Spleen (tissue), 11 donors: ENCODE data around the gene PTPRN. TPM values are rescaled to one million over a fixed set of nuclear protein-coding genes. Genes with fewer than 3 reads are reported as not detected.

ENCODE experiments used
- DNase-seq: peaks from one replicate; pipeline ENCODE4 v3.0.0-alpha.2; 2020
- H3K27ac ChIP-seq, 8 donors: fragments of 200-600 bp; sonication (generic) in 7 of 8; 1 replicate in 4 of 8; 2 replicates in 4 of 8; pipeline versions ENCODE4 v1.5.0 to v1.8.0; 2016 to 2021; ENCODE audit warnings: inconsistent platforms in 4 of 8, mild to moderate bottlenecking in 4 of 8, moderate library complexity in 1 of 8
- H3K27me3 ChIP-seq, 7 donors: fragments of 200-600 bp; sonication (generic) in 6 of 7; replicated peaks in 1 of 7; 1 replicate in 4 of 7; 2 replicates in 3 of 7; pipeline versions ENCODE4 v1.5.0 to v1.8.0; 2016 to 2021; ENCODE audit warnings: inconsistent platforms in 3 of 7, mild to moderate bottlenecking in 1 of 7
- H3K36me3 ChIP-seq, 6 donors: fragments of 200-600 bp; sonication (generic) in 5 of 6; 1 replicate in 4 of 6; 2 replicates in 2 of 6; pipeline versions ENCODE4 v1.5.0 to v1.8.0; 2016 to 2021; ENCODE audit warnings: inconsistent platforms in 2 of 6
- H3K4me1 ChIP-seq, 6 donors: fragments of 200-600 bp; sonication (generic) in 5 of 6; 1 replicate in 3 of 6; 2 replicates in 3 of 6; pipeline versions ENCODE4 v1.5.0 to v1.8.0; 2016 to 2021; ENCODE audit warnings: inconsistent platforms in 3 of 6
- H3K4me3 ChIP-seq, 8 donors: fragments of 200-600 bp; sonication (generic) in 7 of 8; 1 replicate in 4 of 8; 2 replicates in 4 of 8; pipeline versions ENCODE4 v1.5.0 to v1.8.0; 2016 to 2021; ENCODE audit warnings: inconsistent platforms in 4 of 8, mild to moderate bottlenecking in 4 of 8, moderate library complexity in 2 of 8
- H3K9me3 ChIP-seq, 8 donors: fragments of 200-600 bp; sonication (generic) in 7 of 8; 1 replicate in 4 of 8; 2 replicates in 4 of 8; pipeline versions ENCODE4 v1.5.0 to v1.8.0; 2016 to 2021; ENCODE audit warnings: inconsistent platforms in 4 of 8
- POLR2A ChIP-seq, 3 donors: fragments of 450-650 bp; IDR thresholded peaks; one replicate each; pipeline ENCODE4 v1.5.1; 2017; ENCODE audit warnings: antibody characterized with exemption in 3 of 3, mild to moderate bottlenecking in 1 of 3
- POLR2AphosphoS5 ChIP-seq, 3 donors: sonication (generic); formaldehyde crosslinking; IDR thresholded peaks; one replicate each; pipeline ENCODE4 v1.5.1; 2017; ENCODE audit warnings: antibody characterized with exemption in 3 of 3
- WGBS, 5 donors: extraction: QIAGEN DNeasy Blood & Tissue Kit in 3 of 5; methylation state at CpG; one replicate each; pipeline versions ENCODE4 v1.1.5 to v1.1.7; 2013 to 2018; 5-methylcytosine and 5-hydroxymethylcytosine counted together
- intact Hi-C: fragments of 100-400 bp; cut with DNase I; formaldehyde crosslinking; loops from one replicate; pipeline ENCODE4 v1.15.0; 2023; ENCODE audit warnings: low total_unique reads
- polyA plus RNA-seq, 3 donors: library from polyadenylated mRNA; stranded (reverse); fragments of 200-250 nt; gene quantifications; one replicate each; pipeline ENCODE4 v1.2.1, GENCODE V29; 2013
- total RNA-seq, 7 donors: library from RNA; depleted of rRNA in 3 of 7; stranded (reverse); fragments of >200 nt in 3 of 7; fragmentation: NEBNext Ultra II Directional in 4 of 7; extraction: Animal tissue kit (Norgen Biotek cat#: 25700) in 4 of 7; gene quantifications; one replicate each; pipeline versions ENCODE4 v1.1.0 to v1.2.1, GENCODE V29; 2016 to 2021
- TF ChIP-seq, protein P1 (sequence below), 11 experiments: fragments of 200-600 bp in 7 of 11; fragments of 450-650 bp in 4 of 11; sonication (generic) in 4 of 11; IDR thresholded peaks in 8 of 11; conservative IDR thresholded peaks in 3 of 11; 1 replicate in 7 of 11; 2 replicates in 4 of 11; pipeline versions ENCODE4 v1.4.0 to v1.8.0; 2016 to 2021; ENCODE audit warnings: antibody characterized with exemption in 11 of 11, inconsistent platforms in 4 of 11, mild to moderate bottlenecking in 1 of 11
- donor health status: healthy with polysubstance abuse.
- donor health status: DM: no; HTN: no; CAD: no; lungs with moderate emphysema.
- donor health status: DM: no; HTN: no; CAD: no.
- donor health status: Bipolar disorder and iron deficiency.
- donor health status: healthy.
- donor health status: DM: no; HTN: no; CAD: no.
- donor health status: DM: yes; HTN: yes; CAD: no.

PTPRN gene
- total and polyA plus RNA-seq, 10 donors: 0.06 to 0.12 TPM; not detected in 8

DNA sequence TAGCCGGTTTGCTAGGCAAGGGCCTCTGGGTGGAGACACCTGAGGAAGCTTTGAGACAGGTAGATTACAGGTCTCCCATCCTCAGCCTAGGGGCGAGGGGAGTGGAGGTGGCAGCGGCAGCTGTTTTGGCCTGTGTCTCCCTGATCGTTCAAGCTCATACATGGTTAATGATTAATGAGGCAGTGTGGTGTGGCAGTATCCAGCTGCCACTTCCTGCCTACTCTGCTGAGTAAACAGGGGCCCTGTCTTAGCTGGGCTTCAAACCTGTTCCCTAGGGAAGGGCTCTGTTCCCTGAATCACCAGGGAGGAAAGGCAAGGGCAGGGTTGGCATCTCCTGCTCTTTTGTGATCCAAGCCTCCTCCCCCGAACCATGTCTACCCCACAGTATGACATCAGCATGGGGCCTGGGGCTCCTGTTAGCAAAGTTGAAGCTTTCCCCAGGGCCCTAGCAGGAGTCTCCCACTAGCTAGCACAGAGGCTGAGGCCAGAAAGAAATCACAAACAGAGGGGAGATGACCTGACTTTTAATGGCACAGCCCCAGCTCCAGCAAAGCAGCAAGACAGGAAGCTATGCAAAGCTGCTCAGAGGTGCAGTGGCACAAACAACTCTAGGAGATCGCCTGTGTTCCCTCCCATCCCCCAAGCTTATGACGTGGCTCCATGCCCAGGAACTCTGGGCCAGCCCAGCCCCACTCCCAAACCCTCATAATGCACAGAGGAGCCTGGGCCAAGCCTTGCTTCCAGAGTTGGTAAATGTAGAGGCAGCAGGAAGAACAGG, 59.8 kb downstream of the PTPRN start:
- DNase-seq: peak; percentile 89
- no peaks in the 10 kb centered on the region for H3K9me3 ChIP-seq
- intact Hi-C loops: no loop called here

DNA sequence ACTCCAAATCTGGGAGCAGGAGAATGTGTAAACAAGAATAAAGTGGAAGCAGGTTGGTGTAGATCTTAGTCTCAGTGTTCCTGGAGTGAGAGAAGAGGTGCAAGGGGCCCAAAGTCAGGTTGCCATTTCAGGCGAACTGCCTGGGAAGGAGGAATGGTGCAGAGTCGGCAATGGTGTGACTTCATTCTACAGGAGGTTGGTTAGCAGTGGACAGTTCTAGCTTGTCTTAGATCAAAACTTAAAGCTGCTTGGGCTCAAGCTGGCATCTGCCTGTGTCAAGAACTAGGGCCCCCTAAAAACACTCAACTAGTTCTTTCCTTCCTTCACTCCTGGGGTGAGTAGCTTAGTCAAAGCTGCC, 60.4 kb downstream of the PTPRN start:
- Histone ChIP-seq H3K4me1 (peaks cover 55 to 97% (median 85%) of the 10 kb centered on the region in 6 donors), H3K4me3 (peak overlapping the region; percentile 2 to 94 (median 33)), H3K36me3 (peaks cover 0 to 53% (median 23%) of the 10 kb centered on the region in 6 donors), H3K9me3 (no peaks in the 10 kb centered on the region), H3K27me3 (peaks cover 0 to 3% (median 0%) of the 10 kb centered on the region in 7 donors), H3K27ac (peak overlapping the region; percentile 73 to 99 (median 94))
- DNase-seq: no peak
- 59 to 92% (median 70%) methylated on average over 2 of the region's 2 CpGs for whole genome bisulfite sequencing, 5 donors
- intact Hi-C loops: no loop called here
- TF ChIP-seq, protein P1, sequence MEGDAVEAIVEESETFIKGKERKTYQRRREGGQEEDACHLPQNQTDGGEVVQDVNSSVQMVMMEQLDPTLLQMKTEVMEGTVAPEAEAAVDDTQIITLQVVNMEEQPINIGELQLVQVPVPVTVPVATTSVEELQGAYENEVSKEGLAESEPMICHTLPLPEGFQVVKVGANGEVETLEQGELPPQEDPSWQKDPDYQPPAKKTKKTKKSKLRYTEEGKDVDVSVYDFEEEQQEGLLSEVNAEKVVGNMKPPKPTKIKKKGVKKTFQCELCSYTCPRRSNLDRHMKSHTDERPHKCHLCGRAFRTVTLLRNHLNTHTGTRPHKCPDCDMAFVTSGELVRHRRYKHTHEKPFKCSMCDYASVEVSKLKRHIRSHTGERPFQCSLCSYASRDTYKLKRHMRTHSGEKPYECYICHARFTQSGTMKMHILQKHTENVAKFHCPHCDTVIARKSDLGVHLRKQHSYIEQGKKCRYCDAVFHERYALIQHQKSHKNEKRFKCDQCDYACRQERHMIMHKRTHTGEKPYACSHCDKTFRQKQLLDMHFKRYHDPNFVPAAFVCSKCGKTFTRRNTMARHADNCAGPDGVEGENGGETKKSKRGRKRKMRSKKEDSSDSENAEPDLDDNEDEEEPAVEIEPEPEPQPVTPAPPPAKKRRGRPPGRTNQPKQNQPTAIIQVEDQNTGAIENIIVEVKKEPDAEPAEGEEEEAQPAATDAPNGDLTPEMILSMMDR (IDR thresholded peaks at IDR 0.05 in 8 of 11, conservative IDR thresholded peaks at IDR 0.05 in 3 of 11): no peak
- TF ChIP-seq POLR2A (IDR thresholded peaks at IDR 0.05): no peak
- no peak for TF ChIP-seq POLR2AphosphoS5 (IDR thresholded peaks at IDR 0.05)

More for the DNA sequence above, 59.8 kb downstream of the PTPRN start:
- peaks cover 55 to 98% (median 86%) of the 10 kb centered on the region in 6 donors for H3K4me1 ChIP-seq
- peaks cover 0 to 6% (median 0%) of the 10 kb centered on the region in 7 donors for H3K27me3 ChIP-seq
- 10 to 19% (median 11%) methylated on average over 6 to 7 of the region's 7 CpGs for WGBS, 5 donors
- TF ChIP-seq POLR2A (IDR thresholded peaks at IDR 0.05) (peak; percentile 9 to 33 (median 30)), POLR2AphosphoS5 (IDR thresholded peaks at IDR 0.05) (peak; percentile 36 to 98 (median 88))
- TF ChIP-seq, protein P1 (IDR thresholded peaks at IDR 0.05 in 8 of 11, conservative IDR thresholded peaks at IDR 0.05 in 3 of 11): peak in 1 of 11 experiments; percentile 7
- peaks cover 0 to 53% (median 23%) of the 10 kb centered on the region in 6 donors for H3K36me3 ChIP-seq
- peak overlapping the region; percentile 2 to 94 (median 33) for H3K4me3 ChIP-seq
- H3K27ac ChIP-seq: peak overlapping the region; percentile 73 to 99 (median 94)

DNA sequence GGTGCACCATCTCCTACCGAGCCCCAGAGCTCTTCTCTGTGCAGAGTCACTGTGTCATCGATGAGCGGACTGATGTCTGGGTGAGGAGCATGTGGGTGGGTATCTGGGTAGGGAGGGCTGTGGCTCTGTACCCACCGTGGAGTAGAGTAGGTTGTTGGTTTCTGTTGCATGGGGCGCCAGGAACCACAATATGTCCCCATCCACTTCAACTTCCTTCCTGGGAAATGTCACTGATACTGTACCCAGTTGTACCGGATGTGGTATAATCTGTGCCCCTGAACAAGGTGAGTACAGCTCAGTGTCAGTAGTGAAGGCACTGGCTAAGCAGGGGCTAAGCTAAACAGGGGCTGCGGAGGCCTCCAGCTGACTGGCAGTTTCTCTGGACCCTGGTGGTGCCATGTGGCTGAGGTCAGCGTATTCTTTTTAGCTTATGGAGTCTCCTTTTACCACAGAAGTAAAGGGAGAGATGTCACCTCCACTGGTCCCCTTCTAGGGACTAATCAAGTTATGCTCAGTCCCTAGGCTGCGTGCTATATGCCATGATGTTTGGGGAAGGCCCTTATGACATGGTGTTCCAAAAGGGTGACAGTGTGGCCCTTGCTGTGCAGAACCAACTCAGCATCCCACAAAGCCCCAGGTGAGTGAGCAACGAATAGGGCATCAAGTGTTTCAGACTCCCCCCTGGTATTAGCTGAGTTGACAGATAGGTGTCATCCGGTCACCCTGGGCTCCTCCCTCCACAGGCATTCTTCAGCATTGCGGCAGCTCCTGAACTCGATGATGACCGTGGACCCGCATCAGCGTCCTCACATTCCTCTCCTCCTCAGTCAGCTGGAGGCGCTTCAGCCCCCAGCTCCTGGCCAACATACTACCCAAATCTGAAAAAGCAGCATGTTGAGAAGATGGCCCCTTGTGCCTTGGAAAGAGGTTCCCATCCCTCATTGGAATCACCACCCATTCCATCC, 61.2 kb downstream of the PTPRN start:
- intact Hi-C loops: no loop called here
- Histone ChIP-seq H3K4me1 (peaks cover 55 to 96% (median 84%) of the 10 kb centered on the region in 6 donors), H3K4me3 (peak overlapping the region in 7 of 8 donors; percentile 9 to 94 (median 29))

More for the DNA sequence above, 61.2 kb downstream of the PTPRN start:
- H3K36me3 ChIP-seq: peaks cover 0 to 53% (median 23%) of the 10 kb centered on the region in 6 donors
- peak; percentile 85 for DNase-seq
- H3K9me3 ChIP-seq: no peaks in the 10 kb centered on the region
- H3K27ac ChIP-seq: peak overlapping the region; percentile 73 to 99 (median 94)
- no peaks in the 10 kb centered on the region for H3K27me3 ChIP-seq
- 58 to 70% (median 60%) methylated on average over 15 to 17 of the region's 17 CpGs for WGBS, 5 donors
- TF ChIP-seq, protein P1 (IDR thresholded peaks at IDR 0.05 in 8 of 11, conservative IDR thresholded peaks at IDR 0.05 in 3 of 11): no peak
- TF ChIP-seq POLR2AphosphoS5 (IDR thresholded peaks at IDR 0.05): peak; percentile 21 to 96 (median 73)
- peak in 1 of 3 donors; percentile 27 for TF ChIP-seq POLR2A (IDR thresholded peaks at IDR 0.05)
